Vagina (tissue), 2 donors: ENCODE data around the gene ENTPD2. TPM values are rescaled to one million over a fixed set of nuclear protein-coding genes. Genes with fewer than 3 reads are reported as not detected.

Experiments used
- DNase-seq, 2 donors: peaks; one replicate each; pipeline ENCODE4 v3.0.0-alpha.2; 2017; ENCODE audit errors: extremely low spot score in 2 of 2
- H3K27ac ChIP-seq: fragments of 200-600 bp; sonication (generic); one replicate; pipeline ENCODE4 v1.5.1; 2019
- H3K27me3 ChIP-seq: fragments of 200-600 bp; sonication (generic); one replicate; pipeline ENCODE4 v1.5.1; 2019
- H3K36me3 ChIP-seq, 2 donors: fragments of 200-600 bp; sonication (generic); one replicate each; pipeline ENCODE4 v1.5.1; 2017 to 2019
- H3K4me1 ChIP-seq: fragments of 200-600 bp; sonication (generic); one replicate; pipeline ENCODE4 v1.5.1; 2019
- H3K4me3 ChIP-seq, 2 donors: fragments of 200-600 bp; sonication (generic); 1 replicate in 1 of 2; 2 replicates in 1 of 2; pipeline ENCODE4 v1.5.1; 2016 to 2019
- H3K9me3 ChIP-seq: fragments of 200-600 bp; sonication (generic); one replicate; pipeline ENCODE4 v1.5.1; 2019
- POLR2A ChIP-seq, 2 donors: fragments of 450-650 bp; IDR thresholded peaks; one replicate each; pipeline ENCODE4 v1.6.1; 2017; ENCODE audit warnings: antibody characterized with exemption in 2 of 2, mild to moderate bottlenecking in 2 of 2, moderate library complexity in 2 of 2
- POLR2AphosphoS5 ChIP-seq, 2 donors: sonication (generic); formaldehyde crosslinking; IDR thresholded peaks; one replicate each; pipeline ENCODE4 v1.9.0; 2017; ENCODE audit warnings: antibody characterized with exemption in 2 of 2, mild to moderate bottlenecking in 2 of 2, low read depth in 1 of 2; ENCODE audit not compliant: insufficient read depth in 1 of 2
- intact Hi-C: fragments of 100-400 bp; cut with DNase I; formaldehyde crosslinking; loops from one replicate; pipeline ENCODE4 v1.15.1; 2023
- total RNA-seq: library from RNA; depleted of rRNA; stranded (reverse); fragments of >200 nt; gene quantifications from one replicate; pipeline ENCODE4 v1.2.3, GENCODE V29; 2016
- TF ChIP-seq, protein P1 (sequence below), 3 experiments: fragments of 450-650 bp in 2 of 3; fragments of 200-600 bp in 1 of 3; sonication (generic) in 1 of 3; IDR thresholded peaks; one replicate each; pipeline ENCODE4 v1.5.1; 2017 to 2019; ENCODE audit warnings: antibody characterized with exemption in 3 of 3, mild to moderate bottlenecking in 2 of 3, moderate library complexity in 2 of 3

The ENTPD2 gene
- total RNA-seq, 1 donor from 2014 or later = 4.9 TPM

DNA sequence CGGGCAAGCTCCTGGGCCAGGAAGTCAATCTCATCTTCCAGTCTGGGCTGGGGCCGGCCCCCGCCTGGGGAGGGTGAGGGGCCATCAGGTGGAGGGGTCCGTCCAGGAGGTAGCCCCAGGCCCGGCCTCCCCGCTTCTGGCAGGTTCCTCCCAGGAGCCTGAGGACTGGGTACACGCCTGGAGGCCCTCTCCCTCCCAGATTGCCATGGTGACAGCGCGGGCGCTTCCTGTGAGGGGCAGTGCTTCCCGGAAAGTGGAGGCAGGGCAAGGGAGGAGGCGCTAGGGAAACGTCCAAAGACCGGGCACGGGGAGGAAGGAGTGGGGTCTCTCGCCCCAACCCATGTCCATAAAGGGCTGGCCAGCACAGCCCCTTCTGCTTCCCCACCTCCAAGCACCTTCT, 12.7 kb downstream of the ENTPD2 start:
- Histone ChIP-seq H3K4me1 (peaks cover 22% of the 10 kb centered on the region), H3K4me3 (peak overlapping the region in 1 of 2 donors; percentile 10), H3K27ac (no peak overlapping the region), H3K27me3 (no peaks in the 10 kb centered on the region), H3K36me3 (peaks cover 0 to 7% of the 10 kb centered on the region in 2 donors), H3K9me3 (no peaks in the 10 kb centered on the region)
- intact Hi-C loops = no loop called here
- TF ChIP-seq POLR2AphosphoS5 (IDR thresholded peaks at IDR 0.05; ENCODE audit: insufficient read depth in 1 of 2, low read depth in 1 of 2) (no peak), POLR2A (IDR thresholded peaks at IDR 0.05) (no peak)
- TF ChIP-seq, protein P1, sequence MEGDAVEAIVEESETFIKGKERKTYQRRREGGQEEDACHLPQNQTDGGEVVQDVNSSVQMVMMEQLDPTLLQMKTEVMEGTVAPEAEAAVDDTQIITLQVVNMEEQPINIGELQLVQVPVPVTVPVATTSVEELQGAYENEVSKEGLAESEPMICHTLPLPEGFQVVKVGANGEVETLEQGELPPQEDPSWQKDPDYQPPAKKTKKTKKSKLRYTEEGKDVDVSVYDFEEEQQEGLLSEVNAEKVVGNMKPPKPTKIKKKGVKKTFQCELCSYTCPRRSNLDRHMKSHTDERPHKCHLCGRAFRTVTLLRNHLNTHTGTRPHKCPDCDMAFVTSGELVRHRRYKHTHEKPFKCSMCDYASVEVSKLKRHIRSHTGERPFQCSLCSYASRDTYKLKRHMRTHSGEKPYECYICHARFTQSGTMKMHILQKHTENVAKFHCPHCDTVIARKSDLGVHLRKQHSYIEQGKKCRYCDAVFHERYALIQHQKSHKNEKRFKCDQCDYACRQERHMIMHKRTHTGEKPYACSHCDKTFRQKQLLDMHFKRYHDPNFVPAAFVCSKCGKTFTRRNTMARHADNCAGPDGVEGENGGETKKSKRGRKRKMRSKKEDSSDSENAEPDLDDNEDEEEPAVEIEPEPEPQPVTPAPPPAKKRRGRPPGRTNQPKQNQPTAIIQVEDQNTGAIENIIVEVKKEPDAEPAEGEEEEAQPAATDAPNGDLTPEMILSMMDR (IDR thresholded peaks at IDR 0.05) = no peak
- DNase-seq = no peak

DNA sequence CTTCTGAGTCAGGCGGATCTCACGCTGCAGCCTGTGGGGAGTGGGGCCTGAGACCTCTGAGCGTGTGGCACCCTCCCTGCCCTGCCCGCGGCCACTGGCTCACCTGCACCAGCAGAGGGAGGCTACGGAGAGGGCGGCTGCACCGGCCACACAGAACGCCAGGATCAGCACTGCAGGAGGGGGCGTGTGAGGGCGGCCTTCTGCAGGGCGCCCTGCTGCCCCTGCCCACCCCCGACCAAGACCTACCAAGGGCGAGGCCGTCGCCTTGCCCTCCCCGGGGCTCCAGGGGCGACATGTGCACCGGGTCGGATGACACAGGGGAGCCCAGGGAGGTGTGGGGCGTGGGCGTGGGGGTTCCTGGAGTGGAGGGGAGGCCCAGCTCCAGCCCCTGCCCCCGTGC, 13.3 kb downstream of the ENTPD2 start:
- intact Hi-C loops = no loop called here
- DNase-seq = no peak
- no peaks in the 10 kb centered on the region for H3K27me3 ChIP-seq
- TF ChIP-seq POLR2AphosphoS5 (IDR thresholded peaks at IDR 0.05; ENCODE audit: insufficient read depth in 1 of 2, low read depth in 1 of 2) = no peak
- TF ChIP-seq, protein P1 (IDR thresholded peaks at IDR 0.05) = no peak
- TF ChIP-seq POLR2A (IDR thresholded peaks at IDR 0.05) = no peak
- H3K27ac ChIP-seq = no peak overlapping the region
- H3K4me1 ChIP-seq = peaks cover 21% of the 10 kb centered on the region
- H3K4me3 ChIP-seq = no peak overlapping the region
- no peaks in the 10 kb centered on the region for H3K9me3 ChIP-seq
- peaks cover 0 to 7% of the 10 kb centered on the region in 2 donors for H3K36me3 ChIP-seq

DNA sequence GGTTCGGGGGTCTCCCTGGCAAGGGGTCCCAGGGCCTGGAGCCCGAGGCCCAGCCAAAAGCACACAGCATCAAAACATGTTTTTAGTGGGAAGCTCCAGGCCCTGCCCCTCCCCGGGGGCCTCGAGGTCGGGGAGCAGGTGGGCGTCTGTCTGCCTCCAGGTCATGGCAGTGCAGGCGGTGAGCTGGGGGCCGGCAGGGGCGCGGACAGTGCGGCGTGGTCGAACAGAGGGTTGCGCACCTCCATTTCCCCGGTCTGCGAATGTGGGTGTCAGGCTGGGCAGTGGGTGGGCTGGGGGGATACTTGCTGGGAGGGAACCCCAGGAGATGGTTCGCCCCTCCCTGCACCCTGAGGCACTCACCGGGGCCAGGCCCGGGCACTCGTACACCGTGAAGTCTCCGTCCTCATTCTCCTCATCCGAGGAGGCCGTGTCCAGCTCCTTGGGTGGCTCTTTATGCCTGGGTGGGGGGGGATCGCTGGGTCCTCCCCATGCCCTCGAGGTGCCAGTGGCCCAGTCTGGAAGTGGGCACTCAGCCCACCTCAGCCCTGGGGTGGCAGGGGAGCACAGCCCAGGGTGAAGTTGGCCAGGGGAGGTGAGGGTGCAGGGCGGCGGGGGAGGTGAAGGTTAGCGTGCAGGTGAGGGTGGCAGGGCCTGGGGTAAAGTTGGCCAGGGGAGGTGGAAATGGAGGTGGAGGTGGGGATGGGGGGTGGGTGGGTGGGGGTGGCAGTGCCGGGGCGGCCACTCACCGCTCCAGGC, 14.1 kb downstream of the ENTPD2 start:
- TF ChIP-seq, protein P1 (IDR thresholded peaks at IDR 0.05) = no peak
- TF ChIP-seq POLR2AphosphoS5 (IDR thresholded peaks at IDR 0.05; ENCODE audit: insufficient read depth in 1 of 2, low read depth in 1 of 2) = no peak
- TF ChIP-seq POLR2A (IDR thresholded peaks at IDR 0.05) = no peak
- no peaks in the 10 kb centered on the region for H3K9me3 ChIP-seq
- intact Hi-C loops = no loop called here

DNA sequence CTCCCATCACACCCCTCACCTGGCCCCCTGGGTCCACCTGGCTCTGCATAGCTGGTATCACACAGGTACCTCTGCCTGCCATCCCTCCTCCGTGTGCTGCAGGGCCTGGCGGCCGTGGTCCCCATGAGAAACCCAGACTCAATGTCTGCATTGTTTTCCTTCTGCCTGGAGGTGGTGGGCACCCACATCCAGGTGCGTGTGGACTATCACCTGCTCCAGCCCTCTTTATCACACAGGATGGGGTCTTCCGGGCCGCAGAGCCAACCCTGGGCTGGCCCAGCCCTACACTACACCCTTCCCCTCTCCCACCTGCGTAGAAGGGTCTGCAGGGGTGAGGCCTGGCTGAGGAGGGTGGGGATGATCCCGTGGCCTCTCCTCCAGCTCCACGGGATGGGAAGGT, 14.9 kb downstream of the ENTPD2 start:
- no peak for TF ChIP-seq POLR2A (IDR thresholded peaks at IDR 0.05)
- TF ChIP-seq, protein P1 (IDR thresholded peaks at IDR 0.05) = no peak
- no peak for TF ChIP-seq POLR2AphosphoS5 (IDR thresholded peaks at IDR 0.05; ENCODE audit: insufficient read depth in 1 of 2, low read depth in 1 of 2)
- Histone ChIP-seq H3K36me3 (peaks cover 0 to 7% of the 10 kb centered on the region in 2 donors), H3K27ac (no peak overlapping the region), H3K27me3 (no peaks in the 10 kb centered on the region), H3K4me3 (no peak overlapping the region), H3K9me3 (no peaks in the 10 kb centered on the region), H3K4me1 (peaks cover 18% of the 10 kb centered on the region)
- no peak for DNase-seq
- intact Hi-C loops = no loop called here

More for the DNA sequence above, 14.1 kb downstream of the ENTPD2 start:
- Histone ChIP-seq H3K27ac (no peak overlapping the region), H3K36me3 (peaks cover 0 to 7% of the 10 kb centered on the region in 2 donors), H3K27me3 (no peaks in the 10 kb centered on the region), H3K4me1 (peaks cover 22% of the 10 kb centered on the region), H3K4me3 (no peak overlapping the region)
- DNase-seq = no peak

DNA sequence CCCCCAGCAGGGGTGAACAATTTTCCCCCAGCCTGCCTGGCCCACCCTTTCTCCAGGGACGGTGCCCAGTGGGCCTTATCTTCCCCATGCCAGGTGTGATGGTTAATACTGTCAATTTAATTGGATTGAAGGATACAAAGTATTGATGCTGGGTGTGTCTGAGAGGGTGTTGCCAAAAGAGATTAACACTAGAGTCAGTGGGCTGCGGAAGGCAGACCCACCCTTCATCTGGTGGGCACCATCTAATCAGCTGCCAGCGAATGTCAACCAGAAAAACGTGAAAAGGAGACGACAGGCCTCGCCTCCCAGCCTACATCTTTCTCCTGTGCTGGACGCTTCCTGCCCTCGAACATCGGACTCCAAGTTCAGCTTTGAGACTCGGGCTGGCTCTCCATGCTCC, 16.4 kb downstream of the ENTPD2 start:
- no peak for DNase-seq
- Histone ChIP-seq H3K36me3 (peaks cover 0 to 7% of the 10 kb centered on the region in 2 donors), H3K4me1 (peaks cover 15% of the 10 kb centered on the region), H3K27ac (no peak overlapping the region), H3K27me3 (no peaks in the 10 kb centered on the region), H3K9me3 (no peaks in the 10 kb centered on the region), H3K4me3 (no peak overlapping the region)
- intact Hi-C loops = no loop called here
- TF ChIP-seq POLR2AphosphoS5 (IDR thresholded peaks at IDR 0.05; ENCODE audit: insufficient read depth in 1 of 2, low read depth in 1 of 2) (no peak), POLR2A (IDR thresholded peaks at IDR 0.05) (no peak)
- TF ChIP-seq, protein P1 (IDR thresholded peaks at IDR 0.05) = no peak
